CD4-positive, alpha-beta T cell treated with Interleukin-4 for 4 hours (primary cell): Measurements from ENCODE around the gene MAST1.
"Not testable (repeated sequence)": the region's sequence is repeated elsewhere in the genome, so short reads cannot be mapped to it uniquely, and the experiment has no call there.

Experiments
- DNase-seq: peaks from one replicate; pipeline ENCODE4 v3.0.0-alpha.2; 2020

Gene MAST1

GRCh38 chr19:12801466-12802266 is 36.6 kb upstream of the MAST1 start, which contains the start of the genes PRDX2 and THSD8:
TSS of gene PRDX2 (minus strand) at chr19:12801800. CDS start at chr19:12801261, 539 bp downstream.
TSS of gene THSD8 (plus strand) at chr19:12802069. CDS start at chr19:12802072, 3 bp downstream.
- peak; percentile 70 for DNase-seq

- DNase-seq = no peak
These were observed 35.8 kb upstream of the MAST1 start for GRCh38 chr19:12802267-12803106.

GRCh38 chr19:12804051-12804450 is 34.3 kb upstream of the MAST1 start:
- DNase-seq = no peak

- peak; percentile 81 for DNase-seq
These were observed 31.9 kb upstream of the MAST1 start, which contains the start of gene RNASEH2A for GRCh38 chr19:12806242-12807081. TSS of gene RNASEH2A (plus strand) at chr19:12806584. CDS start at chr19:12806674, 90 bp downstream.

- no peak for DNase-seq
These were observed 23.2 kb upstream of the MAST1 start for GRCh38 chr19:12815088-12815487.

GRCh38 chr19:12817188-12817587 is 21.1 kb upstream of the MAST1 start:
- not testable (repeated sequence) for DNase-seq

- DNase-seq = not testable (repeated sequence)
These were observed 20.5 kb upstream of the MAST1 start for GRCh38 chr19:12817810-12818209.

- no peak for DNase-seq
These were observed 16.6 kb upstream of the MAST1 start for GRCh38 chr19:12821761-12822160.

GRCh38 chr19:12825254-12826131 is 12.8 kb upstream of the MAST1 start:
- no peak for DNase-seq

GRCh38 chr19:12828494-12828893 is 9.8 kb upstream of the MAST1 start:
- no peak for DNase-seq

- no peak for DNase-seq
These were observed 4.9 kb upstream of the MAST1 start for GRCh38 chr19:12833418-12833737.

GRCh38 chr19:12833738-12834565 is 4.4 kb upstream of the MAST1 start:
- peak; percentile 18 for DNase-seq

GRCh38 chr19:12834566-12834943 is 3.8 kb upstream of the MAST1 start, which contains the start of gene RTBDN:
TSS of gene RTBDN (minus strand) at chr19:12834579. CDS start at chr19:12829979, 4,600 bp downstream.
- no peak for DNase-seq

- DNase-seq = no peak
These were observed 3.1 kb upstream of the MAST1 start for GRCh38 chr19:12834976-12835757.

- no peak for DNase-seq
These were observed 1.8 kb upstream of the MAST1 start for GRCh38 chr19:12836529-12836863.

GRCh38 chr19:12837225-12837624 is 1.1 kb upstream of the MAST1 start:
- no peak for DNase-seq

GRCh38 chr19:12838886-12839756 is 806 bp downstream of the MAST1 start:
- DNase-seq = no peak

- no peak for DNase-seq
These were observed 2.1 kb downstream of the MAST1 start for GRCh38 chr19:12840091-12841079.
